HEK293T (cell line): ENCODE measurements around the gene MX1.

ENCODE experiments used
- BHLHE40 ChIP-seq: fragments of 450-650 bp; IDR thresholded peaks from 2 replicates; pipeline ENCODE4 v1.6.1; 2016; ENCODE audit warnings: mild to moderate bottlenecking, moderate library complexity, borderline replicate concordance
- ELF4 ChIP-seq: fragments of 450-650 bp; IDR thresholded peaks from 2 replicates; pipeline ENCODE4 v1.6.1; 2017; ENCODE audit warnings: antibody characterized with exemption
- FOXA1 ChIP-seq: fragments of 450-650 bp; IDR thresholded peaks from 2 replicates; pipeline ENCODE4 v1.6.1; 2016; ENCODE audit warnings: mild to moderate bottlenecking
- FOXK2 ChIP-seq: fragments of 450-650 bp; IDR thresholded peaks from 2 replicates; pipeline ENCODE4 v1.6.1; 2016; ENCODE audit warnings: mild to moderate bottlenecking
- FOXM1 ChIP-seq: fragments of 450-650 bp; IDR thresholded peaks from 2 replicates; pipeline ENCODE4 v1.6.1; 2017; ENCODE audit warnings: mild to moderate bottlenecking, borderline replicate concordance
- LEF1 ChIP-seq: fragments of 450-650 bp; IDR thresholded peaks from 2 replicates; pipeline ENCODE4 v1.6.1; 2017; ENCODE audit warnings: mild to moderate bottlenecking, borderline replicate concordance
- NFRKB ChIP-seq: fragments of 450-650 bp; IDR thresholded peaks from 2 replicates; pipeline ENCODE4 v1.6.1; 2016; ENCODE audit warnings: mild to moderate bottlenecking, moderate library complexity
- PKNOX1 ChIP-seq: fragments of 450-650 bp; IDR thresholded peaks from 2 replicates; pipeline ENCODE4 v1.6.1; 2016
- SP1 ChIP-seq: fragments of 450-650 bp; IDR thresholded peaks from 2 replicates; pipeline ENCODE4 v1.6.1; 2017
- SUZ12 ChIP-seq: fragments of 450-650 bp; IDR thresholded peaks from 2 replicates; pipeline ENCODE4 v1.6.1; 2016; ENCODE audit warnings: mild to moderate bottlenecking
- TARDBP ChIP-seq: fragments of 450-650 bp; IDR thresholded peaks from 2 replicates; pipeline ENCODE4 v1.6.1; 2016
- ZNF384 ChIP-seq: fragments of 450-650 bp; IDR thresholded peaks from 2 replicates; pipeline ENCODE4 v1.6.1; 2016

DNA sequence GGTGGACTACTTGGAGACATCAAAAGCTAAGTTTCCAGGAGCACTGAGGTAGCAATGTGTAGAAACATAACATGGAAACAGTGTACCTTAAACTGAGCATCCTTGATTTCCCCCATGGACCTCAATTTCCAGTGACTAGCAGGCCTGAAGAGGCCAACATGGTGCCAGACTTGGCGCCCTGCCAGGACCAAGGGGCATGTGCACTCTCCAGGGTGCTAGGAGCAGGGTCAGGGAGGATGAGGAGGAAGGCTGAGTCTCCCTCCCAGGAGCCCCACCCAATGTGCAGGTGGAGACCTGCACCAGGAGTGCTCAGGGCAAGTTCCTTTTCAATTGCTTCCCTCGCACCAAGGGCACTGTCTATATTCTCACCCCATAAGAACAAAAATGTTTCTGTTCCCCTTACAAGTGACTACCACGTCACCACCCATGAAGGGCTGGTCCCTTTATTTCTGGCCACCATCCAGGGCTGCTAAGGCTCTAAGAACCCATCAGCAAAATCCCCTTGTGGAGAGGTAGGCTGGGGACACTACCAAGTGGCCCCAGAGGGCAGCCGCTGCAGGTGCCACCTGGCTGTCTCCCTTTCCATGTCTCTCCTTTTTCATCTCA is 39.2 kb downstream of the MX1 start:
- TF ChIP-seq PKNOX1, result no peak
- TF ChIP-seq FOXA1, result no peak
- no peak for TF ChIP-seq LEF1
- TF ChIP-seq FOXK2, result no peak
- no peak for TF ChIP-seq NFRKB
- TF ChIP-seq FOXM1, result no peak
- no peak for TF ChIP-seq ZNF384
- TF ChIP-seq SP1, result no peak
- TF ChIP-seq BHLHE40, result no peak
- no peak for TF ChIP-seq SUZ12
- no peak for TF ChIP-seq TARDBP
- no peak for TF ChIP-seq ELF4
